ENCODE data around the gene IDH1.
"Not testable (repeated sequence)": the region's sequence is repeated elsewhere in the genome, so short reads cannot be mapped to it uniquely, and the experiment has no call there.

IDH1 gene

DNA sequence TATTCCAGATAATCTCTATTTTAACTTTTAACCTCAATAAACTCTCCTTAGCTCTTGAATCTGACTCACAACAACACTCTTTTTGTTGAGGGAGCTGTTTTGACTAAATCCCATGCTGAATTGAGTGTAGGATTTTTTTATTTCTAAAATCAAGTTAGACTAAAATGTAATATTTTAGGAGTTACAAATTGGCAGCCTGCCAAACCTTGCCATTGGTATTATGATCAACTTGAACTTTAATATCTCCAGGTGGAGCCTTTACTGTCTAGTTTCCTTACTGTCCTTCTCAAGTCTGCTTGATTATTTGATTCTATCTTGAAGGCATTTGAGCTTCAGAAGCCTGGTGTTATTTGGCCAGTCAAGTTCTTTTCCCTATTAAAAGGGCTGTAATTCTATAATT lies 19.9 kb upstream of the IDH1 start:
- no peaks in the 10 kb centered on the region for H3K27me3 ChIP-seq (ENCODE audit: control insufficient read depth, insufficient read depth, low read length)
- H3K4me1 ChIP-seq (ENCODE audit: control insufficient read depth, insufficient read depth, low read length), result no peaks in the 10 kb centered on the region
- H3K4me3 ChIP-seq (ENCODE audit: low read depth, low read length), result no peak overlapping the region
- H3K9ac ChIP-seq (ENCODE audit: low read depth, low read length), result no peak overlapping the region
- H3K36me3 ChIP-seq (ENCODE audit: control insufficient read depth, insufficient read depth, low read length), result peaks cover 6% of the 10 kb centered on the region
- H3K9me3 ChIP-seq (ENCODE audit: control insufficient read depth, insufficient read depth, low read length), result no peaks in the 10 kb centered on the region

DNA sequence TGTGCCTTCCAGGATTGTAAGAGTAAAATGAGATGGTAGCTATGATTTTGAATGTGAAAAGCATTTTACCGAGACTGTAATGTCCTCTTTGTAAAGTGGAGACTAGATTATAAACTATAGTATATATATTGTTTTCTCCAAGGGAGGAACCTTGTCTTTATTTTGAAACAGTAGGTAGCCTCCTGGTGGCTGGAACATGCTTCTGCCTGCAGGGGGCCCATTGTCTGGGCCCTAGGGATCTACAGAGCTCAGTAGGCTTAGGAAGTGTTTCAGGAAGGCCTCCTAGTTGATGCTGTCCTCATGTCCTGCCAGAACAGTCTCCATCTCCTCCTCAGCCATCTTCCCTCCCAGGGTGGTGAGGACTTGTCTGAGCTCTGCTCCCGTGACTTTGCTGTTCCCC lies 14.2 kb upstream of the IDH1 start:
- Histone ChIP-seq H3K27me3 (ENCODE audit: control insufficient read depth, insufficient read depth, low read length) (no peaks in the 10 kb centered on the region), H3K4me3 (ENCODE audit: low read depth, low read length) (no peak overlapping the region), H3K9me3 (ENCODE audit: control insufficient read depth, insufficient read depth, low read length) (no peaks in the 10 kb centered on the region), H3K36me3 (ENCODE audit: control insufficient read depth, insufficient read depth, low read length) (no peaks in the 10 kb centered on the region), H3K4me1 (ENCODE audit: control insufficient read depth, insufficient read depth, low read length) (no peaks in the 10 kb centered on the region), H3K9ac (ENCODE audit: low read depth, low read length) (no peak overlapping the region)

DNA sequence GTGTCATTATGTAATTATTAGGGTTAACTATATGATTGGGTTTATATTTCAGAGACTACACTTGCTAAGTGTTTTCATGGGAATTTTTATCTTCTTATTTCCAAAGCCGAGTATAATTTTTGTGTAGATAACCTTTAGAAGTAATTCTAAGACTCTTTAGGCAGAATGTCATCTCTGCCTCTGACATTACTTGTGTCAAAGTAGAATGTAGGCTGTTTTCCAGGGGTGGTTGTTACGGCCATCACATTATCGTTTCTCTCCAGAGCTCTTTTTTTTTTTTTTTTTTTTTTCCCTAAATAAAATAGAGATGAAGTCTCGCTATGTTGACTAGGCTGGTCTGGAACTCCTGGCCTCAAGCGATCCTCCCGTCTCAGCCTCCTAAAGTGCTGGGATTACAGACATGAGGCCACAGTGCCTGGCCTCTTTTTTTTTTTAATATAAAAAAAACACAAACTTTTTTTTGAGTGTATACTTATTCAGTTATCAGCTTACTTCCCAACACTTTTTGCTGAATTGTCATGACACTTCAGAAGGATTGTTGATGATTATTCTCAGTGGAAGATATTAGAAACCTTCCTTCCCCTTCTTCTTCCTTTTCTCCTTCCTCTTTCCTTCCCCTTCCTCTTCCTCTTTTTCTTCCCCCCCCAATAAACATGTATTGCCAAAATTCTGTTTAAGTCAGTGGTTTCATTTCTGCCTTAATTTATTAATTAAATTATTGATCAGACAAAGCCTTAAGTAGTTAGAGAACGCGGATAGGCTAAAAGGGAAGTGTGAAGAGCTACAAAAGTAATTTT lies 13.5 kb upstream of the IDH1 start:
- H3K36me3 ChIP-seq (ENCODE audit: control insufficient read depth, insufficient read depth, low read length), result no peaks in the 10 kb centered on the region
- no peaks in the 10 kb centered on the region for H3K27me3 ChIP-seq (ENCODE audit: control insufficient read depth, insufficient read depth, low read length)
- no peaks in the 10 kb centered on the region for H3K9me3 ChIP-seq (ENCODE audit: control insufficient read depth, insufficient read depth, low read length)
- no peak overlapping the region for H3K9ac ChIP-seq (ENCODE audit: low read depth, low read length)
- no peak overlapping the region for H3K4me3 ChIP-seq (ENCODE audit: low read depth, low read length)
- H3K4me1 ChIP-seq (ENCODE audit: control insufficient read depth, insufficient read depth, low read length), result no peaks in the 10 kb centered on the region

DNA sequence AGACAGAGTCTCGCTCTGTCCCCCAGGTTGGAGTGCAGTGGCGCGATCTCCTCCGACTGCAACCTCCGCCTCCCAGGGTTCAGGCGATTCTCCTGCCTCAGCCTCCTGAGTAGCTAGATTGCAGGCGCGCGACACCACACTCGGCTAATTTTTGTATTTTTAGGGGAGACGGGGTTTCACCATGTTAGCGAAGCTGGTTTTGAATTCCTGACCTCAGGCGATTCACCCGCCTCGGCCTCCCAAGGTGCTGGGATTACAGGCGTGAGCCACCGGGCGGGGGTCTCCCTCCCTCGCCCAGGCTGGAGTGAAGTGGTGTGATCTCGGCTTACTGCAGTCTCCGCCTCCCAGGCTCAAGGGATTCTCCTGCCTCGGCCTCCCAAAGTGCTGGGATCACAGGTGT lies 12.7 kb upstream of the IDH1 start:
- not testable (repeated sequence) for H3K36me3 ChIP-seq (ENCODE audit: control insufficient read depth, insufficient read depth, low read length); H3K9ac ChIP-seq (ENCODE audit: low read depth, low read length); H3K9me3 ChIP-seq (ENCODE audit: control insufficient read depth, insufficient read depth, low read length); H3K4me1 ChIP-seq (ENCODE audit: control insufficient read depth, insufficient read depth, low read length); H3K27me3 ChIP-seq (ENCODE audit: control insufficient read depth, insufficient read depth, low read length)
- peak overlapping the region; percentile 89 for H3K4me3 ChIP-seq (ENCODE audit: low read depth, low read length)

DNA sequence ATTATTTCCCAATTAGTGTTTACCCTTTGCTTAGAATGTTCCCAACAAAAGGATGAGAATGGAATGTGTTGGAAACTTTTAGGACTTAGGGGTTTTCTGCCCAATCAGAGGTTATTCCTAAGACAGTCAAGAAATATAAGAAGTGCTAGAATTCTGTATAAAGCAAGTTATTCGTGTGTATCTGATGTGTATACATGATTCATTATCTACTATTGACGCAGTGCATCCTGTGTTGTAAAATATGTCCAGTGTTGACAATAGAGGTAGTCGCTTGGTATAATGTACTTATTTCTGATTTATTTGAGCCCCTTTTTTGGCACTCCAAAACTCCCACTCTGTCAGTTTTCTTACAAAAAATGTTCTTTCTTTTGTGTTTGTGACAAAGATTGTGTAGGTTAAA lies 12.1 kb upstream of the IDH1 start:
- Histone ChIP-seq H3K4me1 (ENCODE audit: control insufficient read depth, insufficient read depth, low read length) (no peaks in the 10 kb centered on the region), H3K4me3 (ENCODE audit: low read depth, low read length) (peak overlapping the region; percentile 89), H3K36me3 (ENCODE audit: control insufficient read depth, insufficient read depth, low read length) (no peaks in the 10 kb centered on the region), H3K27me3 (ENCODE audit: control insufficient read depth, insufficient read depth, low read length) (no peaks in the 10 kb centered on the region), H3K9me3 (ENCODE audit: control insufficient read depth, insufficient read depth, low read length) (no peaks in the 10 kb centered on the region), H3K9ac (ENCODE audit: low read depth, low read length) (peak overlapping the region; percentile 82)

DNA sequence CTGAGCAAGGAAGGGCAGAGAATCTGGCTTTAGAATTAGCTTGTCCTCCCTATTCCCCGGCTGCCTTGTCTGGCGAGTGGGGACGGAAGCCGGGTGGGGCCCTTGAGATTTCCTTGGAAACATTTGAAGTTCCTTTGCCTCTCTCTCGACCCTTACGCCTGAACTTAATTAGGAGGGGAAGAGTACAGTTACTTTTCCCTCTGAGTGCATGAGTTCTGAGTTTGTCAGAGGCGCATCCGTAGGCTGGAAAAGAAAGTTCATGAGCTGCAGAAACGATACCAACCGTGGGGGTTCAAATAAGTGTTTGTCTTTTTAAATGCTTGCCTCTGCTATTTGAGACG lies 11.7 kb upstream of the IDH1 start:
- Histone ChIP-seq H3K36me3 (ENCODE audit: control insufficient read depth, insufficient read depth, low read length) (no peaks in the 10 kb centered on the region), H3K4me3 (ENCODE audit: low read depth, low read length) (peak overlapping the region; percentile 89), H3K9me3 (ENCODE audit: control insufficient read depth, insufficient read depth, low read length) (no peaks in the 10 kb centered on the region), H3K9ac (ENCODE audit: low read depth, low read length) (peak overlapping the region; percentile 82), H3K4me1 (ENCODE audit: control insufficient read depth, insufficient read depth, low read length) (no peaks in the 10 kb centered on the region), H3K27me3 (ENCODE audit: control insufficient read depth, insufficient read depth, low read length) (no peaks in the 10 kb centered on the region)

DNA sequence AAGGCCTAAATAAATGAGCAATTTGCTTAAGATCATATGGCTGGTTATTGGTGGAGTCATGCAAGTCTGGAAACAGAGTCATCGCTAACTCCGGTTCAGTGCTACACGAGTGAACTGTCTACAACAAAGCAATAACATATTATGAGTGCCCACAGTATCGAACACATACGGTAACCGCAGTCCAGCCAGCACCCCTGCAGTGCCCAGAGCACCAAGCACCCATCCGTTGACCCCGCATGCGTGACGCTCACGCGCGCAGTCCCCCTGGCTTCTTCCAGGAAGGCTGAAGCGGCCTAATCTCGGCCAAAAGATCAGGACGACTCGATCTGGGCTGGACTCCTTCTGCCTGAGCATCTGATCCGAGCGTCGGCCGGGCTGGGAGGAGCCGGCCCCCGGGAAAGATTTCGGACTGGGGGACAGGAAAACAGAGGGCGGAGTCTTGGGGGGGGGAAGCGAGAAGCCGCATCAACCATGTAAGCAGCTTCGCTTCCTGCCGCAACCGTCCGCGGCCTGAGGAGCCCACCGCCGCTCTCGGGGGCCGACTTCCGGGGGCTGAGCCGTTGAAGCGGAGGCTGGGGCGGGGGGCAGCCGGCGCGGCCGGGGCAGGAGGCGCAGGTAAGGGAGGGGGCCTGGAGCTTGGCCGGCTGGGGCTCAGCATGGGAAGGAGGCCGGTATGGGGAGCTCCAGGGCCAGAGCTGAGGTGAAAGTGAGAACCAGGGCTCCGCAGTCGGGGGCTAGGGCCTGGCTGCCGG lies 11.1 kb upstream of the IDH1 start, which contains the start of gene PIKFYVE:
TSS of gene PIKFYVE (plus strand) at position 455 of the 752 bp plus-strand sequence. CDS start 5,265 bp downstream, outside the sequence.
- Histone ChIP-seq H3K27me3 (ENCODE audit: control insufficient read depth, insufficient read depth, low read length) (no peaks in the 10 kb centered on the region), H3K9me3 (ENCODE audit: control insufficient read depth, insufficient read depth, low read length) (no peaks in the 10 kb centered on the region), H3K9ac (ENCODE audit: low read depth, low read length) (peak within 1 kb of the TSS; percentile 82), H3K4me1 (ENCODE audit: control insufficient read depth, insufficient read depth, low read length) (no peaks in the 10 kb centered on the region), H3K36me3 (ENCODE audit: control insufficient read depth, insufficient read depth, low read length) (no peaks in the 10 kb centered on the region), H3K4me3 (ENCODE audit: low read depth, low read length) (peak within 1 kb of the TSS; percentile 89)

DNA sequence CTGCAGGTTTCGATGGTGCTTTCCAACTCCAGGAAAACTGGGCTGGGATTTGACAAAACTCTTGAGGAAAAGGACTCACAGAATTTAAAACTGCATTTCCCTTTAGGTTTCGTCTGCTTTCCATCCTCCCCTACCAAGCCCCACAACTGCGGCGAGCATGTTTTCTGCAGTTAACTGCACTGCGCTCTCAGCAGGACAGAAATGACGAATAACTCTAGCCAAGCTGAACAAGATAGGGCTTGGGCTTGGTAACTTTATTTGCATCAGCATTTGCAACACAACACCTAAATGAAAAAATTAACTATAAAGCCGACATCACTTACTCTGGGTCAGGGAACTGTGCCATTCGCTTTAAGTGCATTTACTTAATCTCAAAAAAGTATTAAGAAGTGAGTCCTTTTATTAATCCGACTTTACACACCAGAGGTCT lies 10.5 kb upstream of the IDH1 start:
- H3K9ac ChIP-seq (ENCODE audit: low read depth, low read length), result no peak overlapping the region
- no peaks in the 10 kb centered on the region for H3K4me1 ChIP-seq (ENCODE audit: control insufficient read depth, insufficient read depth, low read length)
- H3K27me3 ChIP-seq (ENCODE audit: control insufficient read depth, insufficient read depth, low read length), result no peaks in the 10 kb centered on the region
- peak overlapping the region; percentile 61 for H3K4me3 ChIP-seq (ENCODE audit: low read depth, low read length)
- no peaks in the 10 kb centered on the region for H3K36me3 ChIP-seq (ENCODE audit: control insufficient read depth, insufficient read depth, low read length)
- H3K9me3 ChIP-seq (ENCODE audit: control insufficient read depth, insufficient read depth, low read length), result no peaks in the 10 kb centered on the region

DNA sequence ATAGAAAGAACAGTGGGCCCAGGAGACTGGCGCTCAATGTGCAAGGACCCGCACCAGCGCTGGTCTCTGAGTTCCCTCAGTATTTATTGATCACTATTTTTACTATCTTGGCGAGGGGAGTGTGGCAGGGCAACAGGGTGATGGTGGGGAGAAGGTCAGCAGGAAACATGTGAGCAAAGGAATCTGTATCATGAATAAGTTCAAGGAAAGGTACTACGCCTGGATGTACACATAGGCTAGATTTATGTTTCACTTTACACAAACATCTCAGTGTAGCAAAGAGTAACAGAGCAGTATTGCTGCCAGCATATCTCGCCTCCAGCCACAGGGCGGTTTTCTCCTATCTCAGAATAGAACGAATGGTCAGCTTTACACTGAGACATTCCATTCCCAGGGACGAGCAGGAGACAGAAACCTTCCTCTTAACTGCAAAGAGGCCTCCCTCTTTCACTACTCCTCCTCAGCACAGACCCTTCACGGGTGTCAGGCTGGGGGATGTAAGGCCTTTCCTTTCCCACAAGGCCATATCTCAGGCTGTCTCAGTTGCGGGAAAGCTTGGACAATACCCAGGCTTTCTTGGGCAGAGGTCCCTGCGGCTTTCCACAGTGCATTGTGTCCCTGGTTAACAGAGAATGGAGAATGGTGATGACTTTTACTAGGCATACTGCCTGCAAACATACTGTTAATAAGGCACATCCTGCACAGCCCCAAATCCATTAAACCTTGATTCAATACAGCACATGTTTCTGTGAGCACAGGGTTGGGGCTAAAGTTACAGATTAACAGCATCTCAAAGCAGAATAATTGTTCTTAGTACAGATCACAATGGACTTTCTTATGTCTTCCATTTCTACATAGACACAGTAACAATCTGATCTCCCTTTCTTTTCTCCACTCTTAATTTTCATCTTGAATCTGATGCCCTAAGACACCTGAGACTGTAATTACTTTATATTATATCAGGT lies 2.3 kb upstream of the IDH1 start:
- not testable (repeated sequence) for H3K27me3 ChIP-seq (ENCODE audit: control insufficient read depth, insufficient read depth, low read length); H3K9me3 ChIP-seq (ENCODE audit: control insufficient read depth, insufficient read depth, low read length); H3K4me3 ChIP-seq (ENCODE audit: low read depth, low read length); H3K9ac ChIP-seq (ENCODE audit: low read depth, low read length); H3K36me3 ChIP-seq (ENCODE audit: control insufficient read depth, insufficient read depth, low read length); H3K4me1 ChIP-seq (ENCODE audit: control insufficient read depth, insufficient read depth, low read length)

DNA sequence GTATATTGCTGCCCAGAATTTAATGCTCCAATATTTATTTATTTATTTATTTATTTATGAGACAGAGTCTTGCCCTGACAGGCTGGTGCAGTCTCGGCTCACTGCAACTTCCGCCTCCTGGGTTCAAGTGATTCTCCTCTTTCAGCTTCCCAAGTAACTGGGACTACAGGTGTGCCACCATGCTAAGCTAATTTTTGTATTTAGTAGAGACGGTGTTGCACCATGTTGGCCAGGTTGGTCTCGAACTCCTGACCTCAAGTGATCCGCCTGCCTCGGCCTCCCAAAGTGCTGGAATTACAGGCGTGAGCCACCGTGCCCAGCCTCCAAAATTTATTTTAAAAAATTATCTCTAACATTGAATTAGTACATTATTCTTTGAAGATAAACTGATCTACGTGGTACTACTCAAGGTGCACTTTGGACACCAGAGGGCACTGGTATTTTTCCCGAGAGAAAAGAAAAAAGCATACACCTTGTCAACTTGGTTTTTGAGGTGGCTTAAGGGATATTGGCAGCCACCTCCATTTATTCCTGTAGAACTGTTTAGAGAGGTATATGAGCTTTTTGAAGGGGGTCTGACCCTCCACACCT lies 1.4 kb upstream of the IDH1 start:
- Histone ChIP-seq H3K36me3 (ENCODE audit: control insufficient read depth, insufficient read depth, low read length) (no peaks in the 10 kb centered on the region), H3K27me3 (ENCODE audit: control insufficient read depth, insufficient read depth, low read length) (no peaks in the 10 kb centered on the region), H3K9ac (ENCODE audit: low read depth, low read length) (no peak overlapping the region), H3K4me3 (ENCODE audit: low read depth, low read length) (no peak overlapping the region), H3K4me1 (ENCODE audit: control insufficient read depth, insufficient read depth, low read length) (peaks cover 9% of the 10 kb centered on the region), H3K9me3 (ENCODE audit: control insufficient read depth, insufficient read depth, low read length) (no peaks in the 10 kb centered on the region)

DNA sequence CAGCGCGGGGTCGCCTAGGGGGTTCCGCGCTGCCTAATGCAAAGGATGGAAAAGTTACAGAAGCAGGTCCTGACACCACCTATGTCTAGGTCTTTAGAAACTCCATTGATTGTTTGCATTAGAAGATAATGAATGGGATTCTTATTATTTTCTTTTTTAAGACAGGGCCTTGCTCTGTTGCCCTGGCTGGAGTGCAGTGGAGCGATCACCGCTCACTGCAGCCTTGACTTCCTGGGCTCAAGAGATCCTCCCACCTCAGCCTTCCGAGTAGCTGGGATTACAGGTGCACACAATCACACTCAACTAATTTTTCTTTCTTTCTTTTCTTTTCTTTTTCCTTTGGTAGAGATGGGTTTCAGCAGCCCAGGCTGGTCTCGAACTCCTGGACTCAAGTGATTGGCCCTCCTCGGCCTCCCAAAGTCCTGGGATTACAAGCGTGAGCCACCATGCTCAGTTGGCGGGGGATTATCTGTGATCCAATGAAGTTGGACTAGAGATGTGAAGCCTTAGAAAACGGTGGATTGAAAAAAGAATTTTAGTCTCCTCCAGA lies 761 bp upstream of the IDH1 start:
- H3K36me3 ChIP-seq (ENCODE audit: control insufficient read depth, insufficient read depth, low read length), result peaks cover 3% of the 10 kb centered on the region
- peak overlapping the region; percentile 98 for H3K4me3 ChIP-seq (ENCODE audit: low read depth, low read length)
- peak overlapping the region; percentile 60 for H3K9ac ChIP-seq (ENCODE audit: low read depth, low read length)
- H3K27me3 ChIP-seq (ENCODE audit: control insufficient read depth, insufficient read depth, low read length), result no peaks in the 10 kb centered on the region
- H3K9me3 ChIP-seq (ENCODE audit: control insufficient read depth, insufficient read depth, low read length), result no peaks in the 10 kb centered on the region
- peaks cover 11% of the 10 kb centered on the region for H3K4me1 ChIP-seq (ENCODE audit: control insufficient read depth, insufficient read depth, low read length)

All from iPS-15b (cell line).